Kidney epithelial cell (primary cell): Measurements from ENCODE around the gene DPCD. TPM values are rescaled to one million over a fixed set of nuclear protein-coding genes. Genes with fewer than 3 reads are reported as not detected.

Experiments
- DNase-seq: peaks from one replicate; pipeline ENCODE4 v3.0.0-alpha.2; 2010; ENCODE audit warnings: low read depth
- H3K27me3 ChIP-seq: 2 replicates; pipeline ENCODE4 v1.6.0; 2011; ENCODE audit warnings: low read length; ENCODE audit not compliant: control insufficient read depth, insufficient read depth
- H3K36me3 ChIP-seq: 2 replicates; pipeline ENCODE4 v1.5.1; 2011; ENCODE audit warnings: low read length; ENCODE audit not compliant: control insufficient read depth, insufficient read depth
- H3K4me3 ChIP-seq: 2 replicates; pipeline ENCODE4 v1.5.1; 2011; ENCODE audit warnings: low read depth, mild to moderate bottlenecking, control low read depth, low read length
- CTCF ChIP-seq: IDR thresholded peaks from 2 replicates; pipeline ENCODE4 v1.5.1; 2011; ENCODE audit warnings: mild to moderate bottlenecking, moderate library complexity, low read length, control low read depth, inconsistent platforms; ENCODE audit not compliant: insufficient read depth, poor library complexity, severe bottlenecking
- total RNA-seq: library from RNA; depleted of rRNA; stranded (reverse); fragments of >200 nt; gene quantifications from 2 replicates; pipeline ENCODE4 v1.2.3, GENCODE V29; 2015

The DPCD gene
- total RNA-seq, 1 donor from 2014 or later = 51.4 TPM

GRCh38 chr10:101609481-101609880, 21.4 kb downstream of the DPCD start:
- Histone ChIP-seq H3K27me3 (no peaks in the 10 kb centered on the region), H3K36me3 (no peaks in the 10 kb centered on the region), H3K4me3 (no peak overlapping the region)
- TF ChIP-seq CTCF = no peak
- DNase-seq = no peak

- DNase-seq = no peak
- Histone ChIP-seq H3K27me3 (no peaks in the 10 kb centered on the region), H3K4me3 (no peak overlapping the region), H3K36me3 (no peaks in the 10 kb centered on the region)
- no peak for TF ChIP-seq CTCF
Observed at GRCh38 chr10:101611096-101611905, 23.2 kb downstream of the DPCD start.

GRCh38 chr10:101612086-101612485, 24.0 kb downstream of the DPCD start:
- Histone ChIP-seq H3K4me3 (no peak overlapping the region), H3K36me3 (no peaks in the 10 kb centered on the region), H3K27me3 (no peaks in the 10 kb centered on the region)
- no peak for DNase-seq
- TF ChIP-seq CTCF = no peak

- TF ChIP-seq CTCF = no peak
- no peaks in the 10 kb centered on the region for H3K36me3 ChIP-seq
- no peaks in the 10 kb centered on the region for H3K27me3 ChIP-seq
- no peak for DNase-seq
- H3K4me3 ChIP-seq = no peak overlapping the region
Observed at GRCh38 chr10:101612872-101613271, 24.8 kb downstream of the DPCD start.

- TF ChIP-seq CTCF = no peak
- Histone ChIP-seq H3K4me3 (no peak overlapping the region), H3K36me3 (no peaks in the 10 kb centered on the region), H3K27me3 (no peaks in the 10 kb centered on the region)
- DNase-seq = no peak
Observed at GRCh38 chr10:101613646-101614045, 25.5 kb downstream of the DPCD start.
